ENCODE measurements around the gene MAG. TPM values are rescaled to one million over a fixed set of nuclear protein-coding genes. Genes with fewer than 3 reads are reported as not detected.

MAG gene
- total and polyA plus RNA-seq, 2 of the 13 experiments (the other 11 are each of a cell fraction or from before 2014, with no cell fraction given): 0.20 to 1.3 TPM

DNA sequence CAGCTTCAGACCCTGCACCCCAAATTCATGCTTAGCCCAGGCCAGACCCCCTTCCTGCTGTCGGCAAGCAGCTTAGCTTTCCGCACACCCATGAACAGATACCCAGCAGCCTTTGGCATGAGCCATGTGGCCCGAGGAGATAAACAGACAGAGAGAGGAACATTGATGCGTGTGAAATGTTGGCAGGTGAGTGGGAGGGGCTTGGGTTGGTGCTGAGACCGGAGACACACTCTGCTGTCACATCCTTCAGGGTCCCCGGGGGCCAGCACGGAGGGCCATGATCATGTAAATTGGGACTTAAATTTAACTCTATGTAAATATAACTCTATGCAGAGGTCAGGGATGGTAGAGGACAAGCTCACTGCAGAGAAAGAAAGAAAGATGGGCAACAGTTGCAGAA is 38.5 kb downstream of the MAG start (continued):
- TF ChIP-seq, protein P1, sequence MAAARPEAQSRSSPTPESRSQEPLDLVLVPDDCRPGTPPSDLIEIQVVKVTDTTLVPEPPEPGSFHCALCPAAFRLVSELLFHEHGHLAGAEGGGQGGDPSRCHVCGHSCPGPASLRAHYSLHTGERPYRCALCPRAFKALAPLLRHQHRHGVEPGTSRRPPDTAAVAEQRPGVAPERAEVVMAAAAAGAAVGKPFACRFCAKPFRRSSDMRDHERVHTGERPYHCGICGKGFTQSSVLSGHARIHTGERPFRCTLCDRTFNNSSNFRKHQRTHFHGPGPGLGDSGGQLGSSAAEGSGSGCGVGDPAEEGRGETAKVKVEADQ (CRISPR knock-in tag; IDR thresholded peaks at IDR 0.05; ENCODE audit: borderline replicate concordance): no peak
- TF ChIP-seq GTF2F1 (IDR thresholded peaks at IDR 0.05; ENCODE audit: low read length) (no peak), ZNF205 (CRISPR knock-in tag; IDR thresholded peaks at IDR 0.05) (no peak)

DNA sequence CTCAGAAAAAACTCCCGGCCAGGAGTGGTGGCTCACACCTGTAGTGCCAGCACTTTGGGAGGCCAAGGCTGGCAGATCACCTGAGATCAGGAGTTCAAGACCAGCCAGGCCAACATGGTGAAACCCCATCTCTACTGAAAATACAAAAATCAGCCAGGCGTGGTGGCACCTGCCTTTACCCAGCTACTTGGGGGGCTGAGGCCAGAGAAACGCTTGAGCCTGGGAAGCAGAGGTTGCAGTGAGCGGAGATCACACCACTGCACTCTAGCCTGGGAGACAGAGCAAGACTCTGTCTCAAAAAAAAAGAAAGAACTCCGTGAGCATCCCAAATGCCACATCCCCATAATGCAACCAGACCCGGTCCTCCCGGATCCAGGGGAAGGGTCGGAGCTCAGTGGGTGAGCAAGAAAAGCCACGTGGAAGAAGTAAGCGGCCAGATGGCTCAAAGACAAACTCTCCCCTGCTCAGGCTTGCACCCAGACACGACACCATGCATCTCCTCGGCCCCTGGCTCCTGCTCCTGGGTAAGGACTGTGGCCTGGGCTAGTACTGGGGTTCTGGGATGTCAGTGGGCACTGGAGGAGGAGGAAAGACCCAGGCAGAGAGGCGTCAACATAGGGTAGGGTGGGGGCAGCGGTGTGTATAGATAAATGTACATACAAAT is 39.7 kb downstream of the MAG start:
- intact Hi-C loops (cut with micrococcal nuclease; ENCODE audit: unreplicated experiment) (no loop called here), in situ Hi-C loops (cut with HindIII; ENCODE audit: extremely low pct_ligation_motif_present, low pct_unique_long_range_greater_than_20kb) (no loop called here)
- H3K9me3 ChIP-seq (ENCODE audit: low read length): no peaks in the 10 kb centered on the region
- no peaks in the 10 kb centered on the region for H4K20me1 ChIP-seq (ENCODE audit: insufficient read depth, low read length)
- H3K4me1 ChIP-seq (ENCODE audit: insufficient read depth, low read length): peaks cover 5% of the 10 kb centered on the region
- ChIA-PET POLR2A (no interaction called here), CTCF (ENCODE audit: low intra/inter-chr PET ratio, low total read pairs) (no interaction called here)
- no peak for TF ChIP-seq THYN1 (CRISPR knock-in tag; IDR thresholded peaks at IDR 0.05; ENCODE audit: borderline replicate concordance, low read depth)
- TF ChIP-seq, protein P2, sequence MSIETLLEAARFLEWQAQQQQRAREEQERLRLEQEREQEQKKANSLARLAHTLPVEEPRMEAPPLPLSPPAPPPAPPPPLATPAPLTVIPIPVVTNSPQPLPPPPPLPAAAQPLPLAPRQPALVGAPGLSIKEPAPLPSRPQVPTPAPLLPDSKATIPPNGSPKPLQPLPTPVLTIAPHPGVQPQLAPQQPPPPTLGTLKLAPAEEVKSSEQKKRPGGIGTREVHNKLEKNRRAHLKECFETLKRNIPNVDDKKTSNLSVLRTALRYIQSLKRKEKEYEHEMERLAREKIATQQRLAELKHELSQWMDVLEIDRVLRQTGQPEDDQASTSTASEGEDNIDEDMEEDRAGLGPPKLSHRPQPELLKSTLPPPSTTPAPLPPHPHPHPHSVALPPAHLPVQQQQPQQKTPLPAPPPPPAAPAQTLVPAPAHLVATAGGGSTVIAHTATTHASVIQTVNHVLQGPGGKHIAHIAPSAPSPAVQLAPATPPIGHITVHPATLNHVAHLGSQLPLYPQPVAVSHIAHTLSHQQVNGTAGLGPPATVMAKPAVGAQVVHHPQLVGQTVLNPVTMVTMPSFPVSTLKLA (IDR thresholded peaks at IDR 0.05): 0 out of 2 replicates have a peak, but pooled peaks have one; percentile 3
- TF ChIP-seq, protein P3, sequence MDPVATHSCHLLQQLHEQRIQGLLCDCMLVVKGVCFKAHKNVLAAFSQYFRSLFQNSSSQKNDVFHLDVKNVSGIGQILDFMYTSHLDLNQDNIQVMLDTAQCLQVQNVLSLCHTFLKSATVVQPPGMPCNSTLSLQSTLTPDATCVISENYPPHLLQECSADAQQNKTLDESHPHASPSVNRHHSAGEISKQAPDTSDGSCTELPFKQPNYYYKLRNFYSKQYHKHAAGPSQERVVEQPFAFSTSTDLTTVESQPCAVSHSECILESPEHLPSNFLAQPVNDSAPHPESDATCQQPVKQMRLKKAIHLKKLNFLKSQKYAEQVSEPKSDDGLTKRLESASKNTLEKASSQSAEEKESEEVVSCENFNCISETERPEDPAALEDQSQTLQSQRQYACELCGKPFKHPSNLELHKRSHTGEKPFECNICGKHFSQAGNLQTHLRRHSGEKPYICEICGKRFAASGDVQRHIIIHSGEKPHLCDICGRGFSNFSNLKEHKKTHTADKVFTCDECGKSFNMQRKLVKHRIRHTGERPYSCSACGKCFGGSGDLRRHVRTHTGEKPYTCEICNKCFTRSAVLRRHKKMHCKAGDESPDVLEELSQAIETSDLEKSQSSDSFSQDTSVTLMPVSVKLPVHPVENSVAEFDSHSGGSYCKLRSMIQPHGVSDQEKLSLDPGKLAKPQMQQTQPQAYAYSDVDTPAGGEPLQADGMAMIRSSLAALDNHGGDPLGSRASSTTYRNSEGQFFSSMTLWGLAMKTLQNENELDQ (CRISPR knock-in tag; IDR thresholded peaks at IDR 0.05; ENCODE audit: borderline replicate concordance): no peak
- ATAC-seq (no peak), DNase-seq (ENCODE audit: low spot score) (no peak), FAIRE-seq (no peak)
- no peak overlapping the region for H2AFZ ChIP-seq (ENCODE audit: low read length)
- no peak overlapping the region for H3K4me2 ChIP-seq (ENCODE audit: low read depth, low read length)
- H3K79me2 ChIP-seq (ENCODE audit: insufficient read depth, low read length): no peaks in the 10 kb centered on the region
- 85% methylated on average over 14 of the region's 14 CpGs for WGBS (ENCODE audit: low lambda C conversion rate)
- H3K27ac ChIP-seq (ENCODE audit: extremely low read length, insufficient read depth, low read length): no peak overlapping the region
- H3K9ac ChIP-seq (ENCODE audit: insufficient read depth, low read depth, low read length): no peak overlapping the region
- no TSS peak for BruUV-seq (replicated peaks)
- H3K27me3 ChIP-seq (ENCODE audit: control insufficient read depth in 1 of 2, insufficient read depth in 2 of 2, low read length in 2 of 2): no peaks in the 10 kb centered on the region
- H3K4me3 ChIP-seq (replicated peaks in 1 of 3; ENCODE audit: insufficient read depth in 1 of 3, low read depth in 2 of 3, low read length in 3 of 3): no peak overlapping the region
- H3K36me3 ChIP-seq (replicated peaks in 1 of 2; ENCODE audit: control insufficient read depth in 1 of 2, insufficient read depth in 2 of 2, low read length in 2 of 2): no peaks in the 10 kb centered on the region
